ENCODE measurements around the gene GNG7.
"Not testable (repeated sequence)": the region's sequence is repeated elsewhere in the genome, so short reads cannot be mapped to it uniquely, and the experiment has no call there.

DNA sequence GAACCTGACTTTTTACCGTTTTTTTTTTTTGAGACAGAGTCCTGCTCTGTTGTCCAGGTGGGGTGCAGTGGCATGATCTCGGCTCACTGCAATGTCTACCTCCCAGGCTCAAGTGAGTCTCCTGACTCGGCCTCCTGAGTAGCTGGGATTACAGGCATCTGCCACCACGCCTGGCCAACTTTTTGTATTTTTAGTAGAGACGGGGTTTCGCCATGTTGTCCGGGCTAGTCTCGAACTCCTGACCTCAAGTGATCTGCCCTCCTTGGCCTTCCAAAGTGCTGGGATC lies 232.6 kb downstream of the GNG7 start:
- TF ChIP-seq POLR2A, TAF1, SPI1, POLR2AphosphoS5 (IDR thresholded peaks at IDR 0.05; ENCODE audit: low read depth, low read length): not testable (repeated sequence)

Data from GM12891 (cell line).